IPS DF 19.7 (cell line): ENCODE results near the gene TOMM20L.

Experiments used
- DNase-seq: peaks from one replicate; pipeline ENCODE4 v3.0.0-alpha.2; 2013; ENCODE audit warnings: low read depth, low spot score

TOMM20L gene

DNA sequence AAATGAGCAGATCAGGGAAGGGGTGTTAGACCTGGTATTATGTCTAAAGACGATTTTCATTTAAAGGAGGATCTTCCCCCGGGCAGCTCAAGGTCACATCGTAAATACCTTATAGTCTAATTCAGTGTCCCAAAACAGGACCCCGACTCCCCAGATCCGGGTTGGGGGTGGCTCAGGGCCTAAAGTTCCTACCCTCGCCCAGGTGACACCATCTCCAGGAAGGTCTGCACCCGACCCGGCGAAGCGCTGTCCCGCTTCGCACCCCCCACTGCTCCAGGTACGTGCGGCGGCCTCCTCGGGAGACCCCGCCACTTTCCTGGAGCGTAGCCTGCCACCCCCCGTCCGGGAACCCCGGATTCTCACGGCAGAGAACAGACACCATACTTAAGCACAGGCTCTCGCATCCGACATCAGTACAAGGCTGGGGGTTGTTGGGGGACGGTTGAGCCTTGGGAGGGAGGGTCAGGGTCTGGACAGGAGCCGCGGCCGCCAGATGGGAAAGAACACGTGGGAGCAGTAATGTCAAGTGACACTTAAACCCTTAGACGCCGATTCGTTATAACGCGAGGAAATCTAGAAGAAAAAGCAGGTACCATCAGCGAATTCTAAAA is 31.0 kb downstream of the TOMM20L start:
- no peak for DNase-seq

DNA sequence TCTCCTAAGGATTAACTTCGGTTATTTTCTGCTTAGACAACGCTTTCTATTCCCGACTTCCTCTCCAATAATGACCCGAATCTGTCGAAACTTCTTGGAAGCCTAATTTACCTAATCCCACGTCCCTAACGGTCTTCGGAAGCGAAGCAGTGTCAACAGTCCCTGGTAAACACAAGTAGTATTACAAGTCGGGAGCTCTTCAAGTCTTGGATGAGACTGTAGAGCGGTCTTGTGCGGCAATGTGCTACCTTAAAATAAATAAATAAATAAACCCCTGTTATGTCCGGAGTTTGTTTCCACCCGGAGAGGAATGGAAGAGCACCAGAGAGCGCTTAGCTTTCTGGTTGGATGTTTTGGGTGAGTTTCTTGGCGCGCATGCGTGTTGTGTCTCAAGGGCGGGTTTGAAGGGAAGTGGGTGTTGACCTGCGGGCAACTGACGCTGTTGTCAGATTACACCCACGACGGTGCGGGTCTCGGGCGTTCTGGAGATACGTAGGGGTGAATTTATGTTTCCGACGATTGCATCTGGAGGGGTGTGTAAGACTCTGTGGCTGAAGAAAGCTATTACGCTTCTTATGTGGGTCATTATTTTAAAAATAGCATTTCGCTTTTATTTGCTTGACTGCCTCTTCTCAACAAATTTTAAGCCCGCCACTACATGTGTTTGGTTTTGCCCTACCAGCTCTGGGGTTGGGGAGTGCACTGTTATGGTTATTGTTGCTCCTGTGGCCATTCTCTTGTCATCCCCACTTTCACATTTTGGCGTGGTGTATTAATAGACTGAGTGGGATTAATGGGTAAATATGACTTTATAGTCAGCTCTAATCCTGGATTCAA is 31.8 kb downstream of the TOMM20L start, which contains the start of the genes KIAA0586 and TIMM9:
KIAA0586 (plus strand) TSS at position 439 of the 837 bp plus-strand sequence. CDS start 546 bp downstream, outside the sequence.
TIMM9 (minus strand) TSS at position 251 of the 837 bp plus-strand sequence. CDS start 15,586 bp downstream, outside the sequence.
- peak; percentile 93 for DNase-seq

DNA sequence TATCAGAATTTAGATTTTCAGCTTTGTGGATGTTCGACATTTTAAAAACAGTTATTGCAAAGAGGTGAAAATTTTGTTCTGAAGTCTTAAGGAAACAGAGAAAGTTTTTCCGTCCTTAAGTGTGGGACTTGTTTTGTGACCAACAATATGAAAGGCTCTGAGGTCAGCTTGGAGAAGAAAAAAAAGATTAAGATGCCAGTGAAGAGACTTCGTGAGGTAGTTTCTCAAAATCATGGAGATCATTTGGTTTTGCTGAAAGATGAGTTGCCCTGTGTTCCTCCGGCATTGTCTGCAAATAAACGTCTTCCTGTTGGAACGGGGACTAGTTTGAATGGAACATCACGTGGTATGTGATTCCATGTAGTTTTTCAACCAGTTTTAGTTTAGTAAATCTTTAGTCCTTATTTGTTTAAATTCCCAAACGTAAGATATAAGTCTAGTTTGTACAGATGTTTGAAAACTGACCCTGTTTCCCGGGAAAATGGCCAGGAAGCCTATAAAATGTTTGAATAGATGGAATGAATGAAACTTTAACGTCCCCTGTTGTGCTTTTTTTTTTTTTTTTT is 32.5 kb downstream of the TOMM20L start:
- no peak for DNase-seq

DNA sequence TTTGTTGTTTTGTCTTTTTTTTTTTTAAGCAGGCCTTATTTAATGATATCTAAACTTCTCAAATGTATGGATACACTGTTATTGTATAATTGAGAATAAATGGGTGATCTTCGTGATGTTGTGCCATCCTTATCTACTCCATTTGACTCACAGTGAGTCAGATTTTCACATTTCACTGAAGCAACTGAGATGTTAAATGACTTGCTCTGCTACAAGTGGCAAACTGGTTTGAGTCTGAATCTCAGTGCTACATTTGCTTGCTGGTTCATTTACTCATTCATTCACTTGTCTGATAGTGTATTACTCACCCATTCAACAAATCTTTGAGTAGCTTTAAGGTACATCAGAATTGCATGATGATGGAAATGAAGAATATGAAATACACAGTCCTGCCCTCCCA is 34.4 kb downstream of the TOMM20L start:
- no peak for DNase-seq

DNA sequence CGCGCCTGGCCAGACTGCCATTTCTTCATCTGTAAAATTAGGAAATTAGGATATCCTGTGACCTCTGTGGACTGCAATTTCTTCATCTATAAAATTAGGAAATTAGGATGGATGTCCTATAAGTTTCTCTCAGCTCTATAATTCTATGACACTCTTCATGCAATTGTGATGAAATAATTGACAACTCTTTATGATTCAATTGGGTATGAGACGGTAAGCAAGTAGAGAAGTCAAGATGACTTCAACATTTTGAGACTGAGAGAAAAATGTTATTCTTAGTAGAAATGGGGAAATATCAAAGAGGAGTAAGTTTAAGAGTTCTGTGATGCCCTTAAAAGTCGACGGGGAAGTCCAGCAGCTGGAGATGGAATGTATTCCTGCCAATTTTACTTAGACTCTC is 43.7 kb downstream of the TOMM20L start:
- DNase-seq: no peak

DNA sequence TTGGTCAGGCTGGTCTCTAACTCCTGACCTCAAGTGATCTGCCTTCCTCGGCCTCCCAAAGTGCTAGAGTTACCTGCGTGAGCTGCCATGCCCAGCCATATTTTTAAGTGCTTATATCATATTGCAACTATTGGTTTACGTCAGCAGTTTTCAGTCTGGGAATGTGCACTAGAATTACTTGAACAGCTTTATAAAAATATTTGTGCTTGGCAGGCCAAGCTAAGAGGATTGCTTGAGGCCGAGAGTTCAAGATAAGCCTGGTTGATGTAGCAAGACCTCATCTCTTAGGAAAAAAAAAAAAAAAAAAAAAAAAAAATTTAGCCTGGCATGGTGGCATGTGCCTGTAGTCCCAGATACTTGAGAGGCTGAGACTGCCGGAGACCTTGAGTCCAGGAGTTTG is 48.9 kb downstream of the TOMM20L start:
- no peak for DNase-seq

DNA sequence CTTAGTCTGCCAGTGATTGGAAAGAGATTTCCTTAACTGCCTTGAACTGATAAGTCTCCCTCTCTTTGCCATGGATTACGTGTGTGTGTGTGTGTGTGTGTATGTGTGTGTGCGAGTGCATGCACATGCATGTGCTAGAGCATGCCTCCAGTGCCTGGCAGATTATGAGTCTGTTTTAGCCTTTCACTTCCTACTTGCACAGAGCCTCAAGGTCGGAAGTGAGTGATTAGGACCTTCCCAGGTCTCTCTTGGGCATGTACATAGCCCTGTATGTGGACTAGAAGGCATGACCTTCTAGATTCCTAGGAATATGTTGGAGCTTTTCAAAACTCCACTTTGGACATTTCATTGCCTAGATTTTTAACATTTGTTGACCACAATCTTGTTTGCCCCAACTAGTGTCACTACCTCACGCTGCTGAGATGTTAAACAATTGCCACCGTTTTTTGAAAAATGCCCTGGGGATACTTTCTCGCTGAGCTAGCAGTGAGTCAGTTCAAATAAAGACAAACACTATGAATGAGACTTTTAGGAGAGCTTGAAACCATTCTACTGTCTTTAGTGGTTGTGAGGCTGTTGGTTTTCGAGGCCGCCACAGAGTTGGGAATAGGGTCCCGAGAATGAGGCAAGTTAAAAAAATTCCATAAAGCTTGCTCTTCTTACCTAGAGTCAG is 60.0 kb downstream of the TOMM20L start:
- no peak for DNase-seq
